Lower leg skin (tissue), 3 donors: ENCODE results near the gene POLR3C.

ENCODE experiments used
- POLR2A ChIP-seq, 2 donors: fragments of 450-650 bp; IDR thresholded peaks; one replicate each; pipeline ENCODE4 v1.6.1; 2016 to 2017; ENCODE audit warnings: antibody characterized with exemption in 2 of 2, mild to moderate bottlenecking in 1 of 2, moderate library complexity in 1 of 2
- TF ChIP-seq, protein P1 (sequence below), 3 donors: fragments of 450-650 bp; IDR thresholded peaks; one replicate each; pipeline ENCODE4 v1.5.1; 2016; ENCODE audit warnings: antibody characterized with exemption in 3 of 3, mild to moderate bottlenecking in 3 of 3, moderate library complexity in 2 of 3

DNA sequence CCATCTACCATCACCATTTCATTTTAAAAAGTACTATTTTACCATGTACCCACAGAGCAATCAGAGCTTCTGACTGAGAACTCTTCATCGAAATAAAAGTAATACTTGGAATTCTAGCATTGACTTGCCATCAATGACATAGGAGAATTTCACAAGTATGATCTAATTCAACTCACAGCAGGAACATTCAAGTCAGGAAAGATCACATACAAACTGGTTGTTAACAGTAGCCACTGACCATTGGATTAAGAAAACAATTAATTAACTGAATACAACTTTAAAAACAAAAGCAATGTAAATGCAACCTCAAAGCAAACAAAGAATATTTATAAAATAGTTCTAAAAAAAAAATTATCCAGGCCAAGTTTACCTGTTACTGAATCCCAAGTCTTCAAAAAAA, 18.9 kb upstream of the POLR3C start:
- TF ChIP-seq, protein P1, sequence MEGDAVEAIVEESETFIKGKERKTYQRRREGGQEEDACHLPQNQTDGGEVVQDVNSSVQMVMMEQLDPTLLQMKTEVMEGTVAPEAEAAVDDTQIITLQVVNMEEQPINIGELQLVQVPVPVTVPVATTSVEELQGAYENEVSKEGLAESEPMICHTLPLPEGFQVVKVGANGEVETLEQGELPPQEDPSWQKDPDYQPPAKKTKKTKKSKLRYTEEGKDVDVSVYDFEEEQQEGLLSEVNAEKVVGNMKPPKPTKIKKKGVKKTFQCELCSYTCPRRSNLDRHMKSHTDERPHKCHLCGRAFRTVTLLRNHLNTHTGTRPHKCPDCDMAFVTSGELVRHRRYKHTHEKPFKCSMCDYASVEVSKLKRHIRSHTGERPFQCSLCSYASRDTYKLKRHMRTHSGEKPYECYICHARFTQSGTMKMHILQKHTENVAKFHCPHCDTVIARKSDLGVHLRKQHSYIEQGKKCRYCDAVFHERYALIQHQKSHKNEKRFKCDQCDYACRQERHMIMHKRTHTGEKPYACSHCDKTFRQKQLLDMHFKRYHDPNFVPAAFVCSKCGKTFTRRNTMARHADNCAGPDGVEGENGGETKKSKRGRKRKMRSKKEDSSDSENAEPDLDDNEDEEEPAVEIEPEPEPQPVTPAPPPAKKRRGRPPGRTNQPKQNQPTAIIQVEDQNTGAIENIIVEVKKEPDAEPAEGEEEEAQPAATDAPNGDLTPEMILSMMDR (IDR thresholded peaks at IDR 0.05) = no peak
- TF ChIP-seq POLR2A (IDR thresholded peaks at IDR 0.05) = no peak
